SK-N-SH treated with all-trans-retinoic acid at 6 μM for 48 hours (cell line): ENCODE measurements around the gene MEF2B.

Experiments used
- ATAC-seq: fragments of 200-7000 bp; cut with Tn5 transposase; 3 replicates; pipeline ENCODE4 v1.9.1; 2020; ENCODE audit warnings: mild to moderate bottlenecking, moderate library complexity
- BACH2 ChIP-seq: fragments of 250-450 bp; sonication (Bioruptor Pico); IDR thresholded peaks from 2 replicates; pipeline ENCODE4 v1.9.0; 2021; ENCODE audit warnings: mild to moderate bottlenecking, borderline replicate concordance
- CREB5 ChIP-seq: fragments of 250-450 bp; sonication (Bioruptor Pico); IDR thresholded peaks from 2 replicates; pipeline ENCODE4 v1.5.1; 2020; ENCODE audit warnings: low read depth, mild to moderate bottlenecking, moderate library complexity
- CSDC2 ChIP-seq: fragments of 250-450 bp; sonication (Bioruptor Pico); IDR thresholded peaks from 2 replicates; pipeline ENCODE4 v1.5.0; 2020; ENCODE audit warnings: mild to moderate bottlenecking, moderate library complexity
- CSRNP3 ChIP-seq: fragments of 250-450 bp; sonication (Bioruptor Pico); IDR thresholded peaks from 2 replicates; pipeline ENCODE4 v1.5.1; 2021; ENCODE audit warnings: mild to moderate bottlenecking, moderate library complexity
- ESRRG ChIP-seq: fragments of 250-450 bp; sonication (Bioruptor Pico); IDR thresholded peaks from 2 replicates; pipeline ENCODE4 v1.6.1; 2021; ENCODE audit warnings: mild to moderate bottlenecking
- GLIS3 ChIP-seq: fragments of 250-450 bp; sonication (Bioruptor Pico); IDR thresholded peaks from 2 replicates; pipeline ENCODE4 v1.5.0; 2020; ENCODE audit warnings: mild to moderate bottlenecking, moderate library complexity
- ISL1 ChIP-seq: fragments of 250-450 bp; sonication (Bioruptor Pico); IDR thresholded peaks from 2 replicates; pipeline ENCODE4 v2.1.2; 2022; ENCODE audit warnings: mild to moderate bottlenecking, moderate library complexity
- OSR1 ChIP-seq: fragments of 250-450 bp; sonication (Bioruptor Pico); IDR thresholded peaks from 2 replicates; pipeline ENCODE4 v1.8.0; 2022; ENCODE audit warnings: moderate library complexity, mild to moderate bottlenecking, inconsistent platforms
- PATZ1 ChIP-seq: fragments of 250-450 bp; sonication (Bioruptor Pico); IDR thresholded peaks from 2 replicates; pipeline ENCODE4 v1.8.0; 2020; ENCODE audit warnings: mild to moderate bottlenecking, moderate library complexity, borderline replicate concordance
- POU6F1 ChIP-seq: fragments of 250-450 bp; sonication (Bioruptor Pico); IDR thresholded peaks from 2 replicates; pipeline ENCODE4 v1.8.0; 2021; ENCODE audit warnings: low read depth, mild to moderate bottlenecking, moderate library complexity, borderline replicate concordance
- PPARA ChIP-seq: fragments of 250-450 bp; sonication (Bioruptor Pico); IDR thresholded peaks from 2 replicates; pipeline ENCODE4 v1.5.0; 2020; ENCODE audit warnings: mild to moderate bottlenecking, borderline replicate concordance
- RARB ChIP-seq: fragments of 250-450 bp; sonication (Bioruptor Pico); IDR thresholded peaks from 2 replicates; pipeline ENCODE4 v1.8.0; 2021; ENCODE audit warnings: mild to moderate bottlenecking, moderate library complexity
- SNAI2 ChIP-seq: fragments of 250-450 bp; sonication (Bioruptor Pico); IDR thresholded peaks from 2 replicates; pipeline ENCODE4 v1.5.0; 2020; ENCODE audit warnings: mild to moderate bottlenecking, moderate library complexity
- TCF4 ChIP-seq: fragments of 250-450 bp; sonication (Bioruptor Pico); IDR thresholded peaks from 2 replicates; pipeline ENCODE4 v1.8.0; 2021; ENCODE audit warnings: mild to moderate bottlenecking, moderate library complexity, borderline replicate concordance
- TOX ChIP-seq: fragments of 250-450 bp; sonication (Bioruptor Pico); IDR thresholded peaks from 2 replicates; pipeline ENCODE4 v1.8.0; 2021; ENCODE audit warnings: mild to moderate bottlenecking, moderate library complexity, borderline replicate concordance
- TSHZ2 ChIP-seq: fragments of 250-450 bp; sonication (Bioruptor Pico); IDR thresholded peaks from 2 replicates; pipeline ENCODE4 v1.5.0; 2020; ENCODE audit warnings: mild to moderate bottlenecking, moderate library complexity
- ZC3H10 ChIP-seq: fragments of 250-450 bp; sonication (Bioruptor Pico); IDR thresholded peaks from 2 replicates; pipeline ENCODE4 v1.5.1; 2021; ENCODE audit warnings: mild to moderate bottlenecking, moderate library complexity
- ZFP3 ChIP-seq: fragments of 250-450 bp; sonication (Bioruptor Pico); IDR thresholded peaks from 2 replicates; pipeline ENCODE4 v1.5.0; 2020; ENCODE audit warnings: mild to moderate bottlenecking, moderate library complexity
- ZFP30 ChIP-seq: fragments of 450-650 bp; formaldehyde crosslinking; IDR thresholded peaks from 2 replicates; pipeline ENCODE4 v1.5.0; 2022; ENCODE audit warnings: mild to moderate bottlenecking, moderate library complexity
- ZNF565 ChIP-seq: fragments of 450-650 bp; formaldehyde crosslinking; conservative IDR thresholded peaks from 2 replicates; pipeline ENCODE4 v1.5.0; 2020; ENCODE audit warnings: low read depth, mild to moderate bottlenecking, moderate library complexity
- ZNF8 ChIP-seq: fragments of 450-650 bp; formaldehyde crosslinking; IDR thresholded peaks from 2 replicates; pipeline ENCODE4 v1.5.0; 2020; ENCODE audit warnings: mild to moderate bottlenecking, moderate library complexity

Gene MEF2B

GRCh38 chr19:19204181-19204580 lies 34.1 kb upstream of the MEF2B start (continued):
- TF ChIP-seq POU6F1 (CRISPR knock-in tag) (no peak), CSDC2 (CRISPR knock-in tag) (no peak), SNAI2 (CRISPR knock-in tag) (no peak), TCF4 (CRISPR knock-in tag) (no peak), ISL1 (CRISPR knock-in tag) (no peak), BACH2 (CRISPR knock-in tag) (no peak), CSRNP3 (CRISPR knock-in tag) (no peak), ZNF565 (no peak)

GRCh38 chr19:19203012-19203856 lies 33.2 kb upstream of the MEF2B start, which contains the start of gene NR2C2AP:
NR2C2AP (minus strand) TSS chr19:19203414; CDS start chr19:19203060, 354 bp downstream.
- peak; percentile 90 for ATAC-seq
- TF ChIP-seq BACH2 (CRISPR knock-in tag): no peak
- no peak for TF ChIP-seq RARB (CRISPR knock-in tag)
- TF ChIP-seq ESRRG: no peak
- no peak for TF ChIP-seq CREB5
- no peak for TF ChIP-seq ZNF8 (CRISPR knock-in tag)
- no peak for TF ChIP-seq ZFP3
- TF ChIP-seq POU6F1 (CRISPR knock-in tag): no peak
- no peak for TF ChIP-seq CSRNP3 (CRISPR knock-in tag)
- TF ChIP-seq ISL1 (CRISPR knock-in tag): no peak
- TF ChIP-seq TCF4 (CRISPR knock-in tag): no peak
- TF ChIP-seq ZNF565: no peak
- TF ChIP-seq OSR1 (CRISPR knock-in tag): no peak
- TF ChIP-seq ZFP30 (CRISPR knock-in tag): no peak
- no peak for TF ChIP-seq CSDC2 (CRISPR knock-in tag)
- TF ChIP-seq TSHZ2 (CRISPR knock-in tag): no peak
- TF ChIP-seq PPARA (CRISPR knock-in tag): no peak

- no peak for ATAC-seq
- TF ChIP-seq ZFP30 (CRISPR knock-in tag): no peak
- no peak for TF ChIP-seq ZC3H10 (CRISPR knock-in tag)
- TF ChIP-seq TOX: no peak
- TF ChIP-seq PATZ1 (CRISPR knock-in tag): no peak
- TF ChIP-seq GLIS3 (CRISPR knock-in tag): no peak
- TF ChIP-seq ZFP3: no peak
- TF ChIP-seq OSR1 (CRISPR knock-in tag): no peak
- TF ChIP-seq CSRNP3 (CRISPR knock-in tag): no peak
- no peak for TF ChIP-seq TCF4 (CRISPR knock-in tag)
- no peak for TF ChIP-seq ZNF8 (CRISPR knock-in tag)
- no peak for TF ChIP-seq ISL1 (CRISPR knock-in tag)
- TF ChIP-seq SNAI2 (CRISPR knock-in tag): no peak
- no peak for TF ChIP-seq BACH2 (CRISPR knock-in tag)
Observed at GRCh38 chr19:19202707-19203011, 32.6 kb upstream of the MEF2B start.
